Activated CD4-positive, CD25-positive, alpha-beta regulatory T cell (primary cell): ENCODE measurements around the gene ZBTB39.
"Not testable (repeated sequence)": the region's sequence is repeated elsewhere in the genome, so short reads cannot be mapped to it uniquely, and the experiment has no call there.

Experiments used
- DNase-seq, 4 experiments: peaks; one replicate each; lab custom pipeline; 2025; lab: John Stamatoyannopoulos, UW

Gene ZBTB39

DNA sequence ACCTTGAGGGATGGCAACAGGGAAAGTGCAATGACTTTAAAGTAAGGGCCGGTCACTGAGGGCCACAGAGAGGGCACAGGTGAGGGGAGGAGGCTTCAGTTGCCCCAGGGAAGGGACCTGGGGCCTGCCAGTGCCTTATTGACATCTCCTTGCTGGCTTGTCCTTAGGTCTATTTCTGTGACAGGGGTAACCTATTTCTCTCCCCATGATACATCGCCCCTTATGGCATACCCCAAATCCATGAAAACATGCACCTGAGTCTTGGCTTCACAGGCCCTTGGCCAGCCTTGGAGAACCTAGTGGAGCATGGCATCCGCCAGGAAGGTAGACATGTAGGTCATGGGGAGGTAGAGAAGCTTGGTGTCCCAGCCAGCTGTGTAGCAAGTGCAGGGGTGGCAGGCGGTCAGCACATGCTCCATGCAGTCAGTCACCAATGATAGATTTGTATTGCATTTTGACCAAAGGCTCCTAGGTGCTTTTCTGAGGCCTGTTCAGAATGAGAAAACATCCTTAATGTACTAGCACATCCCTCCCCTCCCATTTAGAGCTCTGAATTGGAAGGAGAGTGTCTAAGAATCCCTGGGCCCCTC lies 25.3 kb downstream of the ZBTB39 start:
- no peak for DNase-seq

DNA sequence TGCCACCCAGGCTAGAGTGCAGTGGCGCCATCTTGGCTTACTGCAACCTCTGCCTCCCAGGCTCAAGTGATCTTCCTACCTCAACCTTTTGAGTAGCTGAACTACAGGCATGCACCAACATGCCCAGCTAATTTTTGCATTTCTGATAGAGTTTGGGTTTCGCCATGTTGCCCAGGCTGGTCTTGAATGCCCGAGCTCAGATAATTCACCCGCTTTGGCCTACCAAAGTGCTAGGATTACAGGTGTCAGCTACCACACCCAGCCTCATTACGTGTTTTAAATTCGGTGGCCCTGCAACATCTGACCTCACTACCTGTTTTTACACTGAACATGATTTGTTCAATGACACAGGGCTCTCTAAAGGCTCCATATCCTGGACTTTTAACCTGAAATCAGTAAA lies 26.1 kb downstream of the ZBTB39 start:
- DNase-seq: no peak

DNA sequence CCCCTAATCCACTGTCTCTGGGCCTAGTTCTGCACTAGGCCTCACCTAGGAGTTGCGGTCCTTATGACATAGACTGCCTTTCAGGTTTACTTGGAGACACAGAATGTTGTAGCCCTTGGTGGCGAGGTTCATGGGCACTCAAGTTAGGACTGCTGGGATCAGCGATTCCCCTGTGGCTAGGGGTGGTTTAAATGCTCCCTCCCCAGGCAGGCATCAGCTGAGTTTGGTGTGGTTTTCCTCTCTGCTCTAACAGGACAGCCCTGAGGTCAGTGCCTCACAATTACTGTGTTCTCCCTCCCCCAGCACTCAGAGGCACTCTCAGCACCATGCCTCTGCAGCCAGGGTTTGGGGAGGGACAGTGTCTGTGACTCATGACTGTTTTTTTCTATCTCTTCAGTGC lies 26.7 kb downstream of the ZBTB39 start:
- no peak for DNase-seq

DNA sequence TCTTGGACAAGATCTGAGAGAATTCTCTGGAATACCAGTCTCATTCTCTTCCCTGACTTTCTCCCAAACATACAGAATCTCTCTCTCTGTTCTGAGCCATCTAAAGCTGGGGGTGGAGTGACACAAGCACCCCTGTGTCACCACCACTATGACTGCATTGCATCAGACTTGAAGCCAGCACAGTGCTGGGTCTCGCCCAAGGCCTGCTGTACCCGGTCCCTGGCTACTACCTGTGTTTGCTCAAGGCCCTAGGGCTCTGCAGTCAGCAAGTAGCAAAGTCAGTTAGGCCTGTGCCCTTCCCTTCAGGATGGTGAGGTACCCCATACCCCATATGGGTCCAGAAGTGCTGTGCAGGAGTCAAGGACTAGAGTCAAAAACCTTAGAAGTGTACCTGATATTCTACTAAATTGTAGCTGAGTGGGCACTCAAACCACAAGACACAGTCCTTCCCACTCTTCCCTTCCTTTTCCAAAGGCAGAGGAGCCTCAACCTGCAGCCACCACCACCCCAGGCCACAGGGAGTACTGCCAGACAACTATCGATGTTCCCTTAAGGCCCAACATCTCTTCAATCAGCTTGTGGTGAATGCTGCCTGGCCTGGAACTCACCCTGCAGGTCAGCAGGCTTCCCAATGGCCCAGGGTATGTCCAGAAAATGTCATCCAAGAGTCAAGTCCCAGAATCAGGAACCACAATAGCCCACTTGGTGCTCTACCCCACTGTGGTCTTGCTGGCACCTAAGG lies 27.8 kb downstream of the ZBTB39 start:
- no peak for DNase-seq

DNA sequence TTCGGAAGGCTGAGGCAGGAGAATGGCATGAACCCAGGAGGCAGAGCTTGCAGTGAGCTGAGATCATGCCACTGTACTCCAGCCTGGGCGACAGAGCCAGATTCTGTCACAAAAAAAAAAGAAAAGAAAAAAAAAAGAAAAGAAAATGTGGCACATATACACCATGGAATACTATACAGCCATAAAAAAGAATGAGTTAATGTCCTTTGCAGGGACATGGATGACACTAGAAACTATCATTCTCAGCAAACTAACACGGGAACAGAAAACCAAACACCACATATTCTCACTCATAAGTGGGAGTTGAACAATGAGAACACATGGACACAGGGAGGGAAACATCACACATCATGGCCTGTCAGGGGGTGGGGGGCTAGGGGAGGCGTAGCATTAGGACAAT lies 29.0 kb downstream of the ZBTB39 start:
- not testable (repeated sequence) for DNase-seq

DNA sequence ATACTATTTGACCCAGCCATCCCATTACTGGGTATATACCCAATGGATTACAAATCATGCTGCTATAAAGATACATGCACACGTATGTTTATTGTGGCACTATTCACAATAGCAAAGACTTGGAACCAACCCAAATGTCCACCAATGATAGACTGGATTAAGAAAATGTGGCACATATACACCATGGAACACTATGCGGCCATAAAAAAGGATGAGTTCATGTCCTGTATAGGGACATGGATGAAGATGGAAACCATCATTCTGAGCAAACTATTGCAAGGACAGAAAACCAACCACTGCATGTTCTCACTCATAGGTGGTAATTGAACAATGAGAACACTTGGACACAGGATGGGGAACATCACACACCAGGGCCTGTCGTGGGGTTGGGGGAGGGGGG lies 32.1 kb downstream of the ZBTB39 start:
- DNase-seq: not testable (repeated sequence)

DNA sequence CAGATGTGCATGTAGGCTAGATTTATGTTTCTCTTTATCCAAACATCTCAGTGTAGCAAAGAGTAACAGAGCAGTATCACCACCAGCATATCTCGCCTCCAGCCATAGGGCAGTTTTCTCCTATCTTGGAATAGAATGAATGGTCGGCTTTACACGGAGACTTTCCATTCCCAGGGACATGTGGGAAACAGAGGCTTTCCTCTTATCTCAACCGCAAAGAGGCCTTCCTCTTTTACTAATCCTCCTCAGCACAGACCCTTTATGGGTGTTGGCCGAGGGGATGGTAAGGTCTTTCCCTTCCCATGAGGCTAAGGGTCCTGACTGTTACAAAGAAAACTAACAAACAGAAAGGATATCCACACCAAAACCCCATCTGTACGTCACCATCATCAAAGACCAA lies 37.4 kb downstream of the ZBTB39 start:
- not testable (repeated sequence) for DNase-seq

DNA sequence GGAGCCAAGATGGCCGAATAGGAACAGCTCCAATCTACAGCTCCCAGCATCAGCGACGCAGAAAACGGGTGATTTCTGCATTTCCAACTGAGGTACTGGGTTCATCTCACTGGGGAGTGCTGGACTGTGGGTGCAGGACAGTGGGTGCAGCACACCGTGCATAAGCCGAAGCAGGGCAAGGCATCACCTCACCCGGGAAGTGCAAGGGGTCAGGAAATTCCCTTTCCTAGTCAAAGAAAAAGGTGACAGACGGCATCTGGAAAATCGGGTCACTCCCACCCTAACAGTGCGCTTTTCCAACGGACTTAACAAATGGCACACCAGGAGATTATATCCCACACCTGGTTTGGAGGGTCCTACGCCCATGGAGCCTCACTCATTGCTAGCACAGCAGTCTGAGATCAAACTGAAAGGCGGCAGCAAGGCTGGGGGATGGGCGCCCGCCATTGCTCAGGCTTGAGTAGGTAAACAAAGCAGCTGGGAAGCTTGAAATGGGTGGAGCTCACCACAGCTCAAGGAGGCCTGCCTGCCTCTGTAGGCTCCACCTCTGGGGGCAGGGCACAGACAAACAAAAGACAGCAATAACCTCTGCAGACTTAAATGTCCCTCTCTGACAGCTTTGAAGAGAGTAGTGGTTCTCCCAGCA lies 40.2 kb downstream of the ZBTB39 start:
- not testable (repeated sequence) for DNase-seq

DNA sequence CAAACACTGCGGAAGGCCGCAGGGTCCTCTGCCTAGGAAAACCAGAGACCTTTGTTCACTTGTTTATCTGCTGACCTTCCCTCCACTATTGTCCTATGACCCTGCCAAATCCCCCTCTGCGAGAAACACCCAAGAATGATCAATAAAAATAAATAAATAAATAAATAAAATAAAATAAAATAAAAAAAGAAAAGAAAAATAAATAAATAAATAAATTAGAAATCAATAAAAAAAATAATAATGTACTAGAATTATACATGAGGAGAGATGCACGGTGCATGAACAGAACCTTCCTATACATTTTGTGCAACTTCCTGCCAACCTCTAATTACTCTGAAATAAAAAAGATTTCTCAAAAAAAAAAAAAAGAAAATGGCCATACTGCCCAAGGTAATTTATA lies 41.2 kb downstream of the ZBTB39 start:
- not testable (repeated sequence) for DNase-seq

DNA sequence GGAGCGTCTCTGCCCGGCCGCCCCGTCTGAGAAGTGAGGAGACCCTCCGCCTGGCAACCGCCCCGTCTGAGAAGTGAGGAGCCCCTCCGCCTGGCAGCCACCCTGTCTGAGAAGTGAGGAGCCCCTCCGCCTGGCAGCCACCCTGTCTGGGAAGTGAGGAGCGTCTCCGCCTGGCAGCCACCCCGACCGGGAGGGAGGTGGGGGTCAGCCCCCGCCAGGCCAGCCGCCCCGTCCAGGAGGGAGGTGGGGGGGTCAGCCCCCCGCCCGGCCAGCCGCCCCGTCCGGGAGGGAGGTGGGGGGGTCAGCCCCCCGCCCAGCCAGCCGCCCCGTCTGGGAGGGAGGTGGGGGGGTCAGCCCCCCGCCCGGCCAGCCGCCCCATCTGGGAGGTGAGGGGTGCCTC lies 42.8 kb downstream of the ZBTB39 start:
- not testable (repeated sequence) for DNase-seq

DNA sequence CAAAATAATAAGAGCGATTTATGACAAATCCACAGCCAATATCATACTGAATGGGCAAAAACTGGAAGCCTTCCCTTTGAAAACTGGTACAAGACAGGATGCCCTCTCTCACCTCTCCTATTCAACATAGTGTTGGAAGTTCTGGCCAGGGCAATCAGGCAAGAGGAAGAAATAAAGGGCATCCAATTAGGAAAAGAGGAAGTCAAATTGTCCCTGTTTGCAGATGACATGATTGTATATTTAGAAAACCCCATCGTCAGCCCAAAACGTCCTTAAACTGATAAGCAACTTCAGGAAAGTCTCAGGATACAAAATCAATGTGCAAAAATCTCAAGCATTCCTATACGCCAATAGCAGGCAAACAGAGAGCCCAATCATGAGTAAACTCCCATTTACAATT lies 44.1 kb downstream of the ZBTB39 start:
- DNase-seq: not testable (repeated sequence)

DNA sequence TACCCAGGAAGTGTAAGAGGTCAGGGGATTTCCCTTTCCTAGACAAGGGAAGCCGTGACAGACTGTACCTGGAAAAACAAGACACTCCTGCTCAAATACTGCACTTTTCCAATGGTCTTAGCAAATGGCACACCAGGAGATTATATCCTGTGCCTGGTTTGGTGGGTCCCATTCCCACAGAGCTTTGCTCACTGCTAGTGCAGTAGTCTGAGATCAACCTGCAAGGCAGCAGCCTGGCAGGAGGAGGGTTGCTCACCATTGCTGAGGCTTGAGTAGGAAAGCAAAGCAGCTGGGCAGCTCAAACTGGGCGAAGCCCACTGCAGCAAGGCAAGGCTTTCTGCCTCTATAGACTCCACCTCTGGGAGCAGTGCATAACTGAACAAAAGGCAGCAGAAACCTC lies 47.9 kb downstream of the ZBTB39 start:
- DNase-seq: no peak

DNA sequence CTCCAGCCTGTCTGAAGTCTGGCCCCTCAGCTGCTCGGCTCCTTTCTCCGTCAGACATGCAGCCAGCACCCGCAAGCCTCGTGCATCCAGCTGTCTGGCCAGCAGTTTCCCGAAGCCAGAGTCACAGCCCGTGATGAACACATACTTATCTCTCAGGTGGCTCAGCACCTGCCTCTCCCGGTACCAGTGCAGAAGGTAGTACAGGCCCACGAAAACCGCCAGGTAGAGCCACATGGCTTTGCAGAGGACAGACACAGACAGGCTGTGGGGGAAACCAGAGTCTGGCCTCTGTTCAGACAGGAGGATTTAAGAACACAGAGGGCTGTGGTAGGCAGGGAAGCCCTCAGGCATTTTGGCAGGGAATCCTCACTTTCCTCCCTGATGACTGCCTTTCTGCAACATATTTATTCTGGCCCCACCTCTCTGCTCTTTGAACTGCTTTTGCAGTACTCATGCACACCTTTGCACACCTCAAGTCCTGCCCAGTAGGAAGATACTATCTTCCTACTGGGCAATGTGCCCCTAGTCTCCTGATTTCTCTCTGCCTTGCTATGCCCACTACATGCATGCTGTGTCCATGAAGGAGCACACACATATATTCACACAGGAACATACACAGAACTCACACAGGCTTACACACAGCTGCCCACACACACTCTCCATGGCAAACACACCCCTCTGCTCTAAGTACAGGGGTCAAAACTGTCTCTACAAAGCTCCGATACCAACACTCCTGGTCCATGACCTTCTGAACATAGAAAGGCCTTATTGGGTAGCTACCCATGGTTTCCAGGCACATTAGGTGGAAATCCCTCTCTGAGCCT lies 48.9 kb downstream of the ZBTB39 start, which contains the start of gene RDH16:
Gene RDH16 (minus strand): TSS at position 380 of the 824 bp plus-strand sequence. CDS start 146 bp downstream, at position 234.
- no peak for DNase-seq

DNA sequence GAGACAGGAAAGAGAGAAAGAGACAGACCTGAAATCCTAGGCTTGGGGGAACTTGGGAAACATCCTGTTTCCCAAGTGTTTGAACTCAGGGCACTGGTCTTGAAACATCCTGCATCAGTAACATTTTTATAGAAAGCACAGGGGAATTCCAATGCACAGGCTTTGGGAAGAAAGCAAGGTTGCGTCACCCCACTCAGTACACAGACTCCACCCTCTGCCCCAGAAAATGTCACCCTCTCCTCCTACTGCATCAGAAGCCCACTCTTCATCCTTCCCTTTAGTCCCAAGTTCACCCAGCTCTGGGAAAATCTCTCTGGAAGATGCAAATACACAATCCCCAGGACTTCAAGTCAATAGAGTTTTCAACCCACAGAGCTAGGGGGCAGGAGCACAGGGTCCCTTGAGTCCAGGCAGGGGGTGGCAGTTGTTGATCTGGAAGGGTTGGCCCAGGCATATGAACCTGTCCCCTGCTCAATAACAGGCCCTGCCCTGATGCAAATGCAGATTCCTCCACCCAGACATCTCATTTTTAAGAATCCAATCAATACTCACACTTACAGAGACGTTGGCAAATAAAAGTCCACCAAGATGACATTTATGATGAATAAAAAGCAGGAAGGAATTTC lies 50.6 kb downstream of the ZBTB39 start:
- DNase-seq: no peak

DNA sequence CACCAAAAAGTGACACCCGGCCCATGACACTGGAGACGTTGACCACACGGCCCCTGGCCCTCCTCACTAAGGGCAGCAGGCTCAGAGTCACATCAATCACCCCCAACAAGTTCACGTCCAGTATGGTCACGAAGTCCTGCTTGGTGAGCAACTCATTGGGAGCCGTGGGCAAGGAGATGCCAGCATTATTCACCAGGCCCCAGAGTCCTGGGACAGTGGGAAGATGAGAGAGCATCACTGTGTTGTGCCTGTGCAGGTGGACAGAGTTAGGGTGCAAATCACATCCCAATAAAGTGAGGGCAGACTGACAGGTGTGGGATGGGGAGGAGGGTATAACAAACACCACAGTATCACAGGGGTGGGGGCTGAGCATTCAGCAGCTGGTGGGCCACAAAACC lies 51.4 kb downstream of the ZBTB39 start:
- no peak for DNase-seq

DNA sequence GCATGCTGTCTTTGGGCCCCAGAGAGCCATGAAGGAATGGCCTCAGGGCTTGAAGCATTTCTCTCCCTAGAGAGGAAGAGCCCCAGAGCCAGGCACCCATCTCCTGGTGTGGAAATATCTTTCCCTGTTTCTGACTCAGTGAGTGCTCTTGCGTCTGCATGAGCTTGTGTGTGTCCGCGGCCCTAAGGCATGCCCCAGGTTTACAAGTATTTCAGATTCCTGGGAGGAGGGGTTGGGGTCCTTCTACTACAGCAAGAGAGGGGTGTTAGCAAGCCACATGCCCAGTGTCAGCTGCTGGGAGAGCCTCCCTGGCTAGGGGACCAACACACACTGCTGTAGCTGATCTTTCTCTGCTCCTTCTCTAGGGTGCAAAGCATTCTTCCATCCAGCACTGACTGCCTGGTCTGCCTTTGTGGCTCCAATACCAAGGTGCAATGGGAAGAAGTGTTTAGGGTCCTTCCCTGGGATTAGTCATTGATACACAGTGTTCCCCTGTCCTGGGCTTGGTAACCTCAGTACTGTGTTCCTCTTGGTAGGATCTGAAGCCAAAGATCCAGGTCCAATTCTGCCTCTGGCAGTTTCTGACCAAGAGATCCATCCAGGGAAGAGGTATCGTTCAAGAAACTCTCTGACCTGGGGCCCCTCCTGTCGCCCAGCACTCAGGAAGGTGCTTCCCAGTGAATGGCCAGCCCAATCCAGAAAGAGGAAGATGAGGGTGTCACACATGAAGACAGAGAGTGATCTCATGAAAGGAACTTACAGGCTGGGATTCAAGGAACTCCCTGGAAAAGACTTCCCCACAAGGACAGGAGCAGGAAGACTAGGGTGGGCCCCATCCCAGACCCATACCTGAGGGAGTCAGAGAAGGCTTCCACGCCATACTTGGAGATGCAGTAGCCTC lies 52.0 kb downstream of the ZBTB39 start:
- no peak for DNase-seq

DNA sequence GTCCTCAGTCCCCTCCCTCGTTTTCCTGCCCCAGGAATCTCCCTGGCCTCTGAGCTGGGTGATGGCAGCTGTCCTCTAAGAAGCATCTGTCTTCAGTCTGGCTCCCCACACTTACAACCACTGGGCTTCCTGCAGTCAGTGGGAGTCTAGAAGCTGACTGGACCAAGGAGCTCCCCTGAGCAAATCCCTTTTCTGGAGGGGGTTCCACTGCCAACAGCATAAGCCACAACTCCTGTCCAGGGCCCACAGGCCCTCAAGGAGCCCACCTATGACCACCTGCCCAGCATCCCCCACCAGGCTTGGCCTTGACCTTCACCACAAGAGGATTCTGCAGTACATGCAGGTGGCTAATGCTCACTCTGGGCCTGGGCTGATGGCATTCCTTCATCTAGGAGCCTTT lies 53.0 kb downstream of the ZBTB39 start:
- DNase-seq: no peak

DNA sequence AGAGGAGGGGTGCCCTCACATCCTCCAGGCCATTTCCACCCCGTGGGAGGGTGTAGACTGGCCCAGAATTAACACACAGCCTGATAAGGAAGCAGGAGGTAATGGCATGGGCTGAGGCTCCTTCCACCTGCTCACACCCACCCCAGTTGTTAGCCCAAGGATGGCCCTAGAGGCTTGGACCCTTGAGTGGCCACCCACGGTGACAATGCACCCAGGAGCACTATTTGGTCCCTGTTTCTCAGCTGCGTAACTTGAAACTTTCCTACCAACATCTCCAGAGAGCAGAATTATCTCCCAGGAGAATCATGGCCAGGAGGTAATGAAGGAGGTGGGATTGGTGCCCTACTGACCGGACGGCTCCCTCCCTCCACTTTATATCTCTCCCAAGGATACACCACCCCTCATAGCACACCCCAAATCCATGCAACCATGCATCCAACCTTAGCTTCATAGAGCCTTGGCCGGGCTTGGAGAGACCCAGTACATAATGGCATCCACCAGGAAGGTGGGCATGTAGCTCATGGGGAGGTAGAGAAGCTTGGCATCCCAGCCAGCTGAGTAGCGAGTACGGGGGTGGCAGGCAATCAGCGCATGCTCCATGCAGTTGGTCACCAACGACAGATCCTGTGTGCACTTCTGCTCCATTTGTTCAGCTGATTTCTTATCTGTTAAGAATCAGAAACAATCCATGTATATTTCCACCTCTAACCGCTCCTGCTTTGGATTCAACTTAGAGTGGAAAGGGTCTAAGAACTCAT lies 54.6 kb downstream of the ZBTB39 start:
- DNase-seq: no peak

DNA sequence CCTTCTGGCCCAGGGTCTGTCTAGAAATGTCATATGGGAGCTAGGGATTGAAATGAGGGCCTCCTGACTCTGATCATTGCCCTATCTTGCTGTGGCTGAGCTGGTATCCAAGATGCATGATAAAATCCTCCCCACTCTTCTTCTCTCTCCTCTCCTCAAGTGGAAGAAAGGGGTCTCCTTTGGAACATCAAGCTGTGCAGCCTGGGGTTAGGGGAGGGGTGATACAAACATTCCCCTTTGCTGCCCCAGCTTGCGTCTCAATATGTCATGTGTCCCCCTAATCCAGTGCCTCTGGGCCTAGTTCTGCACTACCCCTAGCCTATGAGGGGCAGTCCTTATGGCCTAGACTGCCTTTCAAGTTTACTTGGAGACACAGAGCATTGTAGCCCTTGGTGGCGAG lies 57.5 kb downstream of the ZBTB39 start:
- DNase-seq: no peak
